ELF-1 (cell line): Measurements from ENCODE around the gene ZYX.

Source experiments
- DNase-seq: peaks from one replicate; pipeline ENCODE4 v3.0.0-alpha.2; 2016; ENCODE audit warnings: low read depth, low spot score

Gene ZYX

GRCh38 chr7:143362131-143363015 is 18.8 kb upstream of the ZYX start, which contains the start of gene FAM131B:
TSS of gene FAM131B (minus strand) at chr7:143362713. CDS start at chr7:143362603, 110 bp downstream.
- DNase-seq = no peak

GRCh38 chr7:143363016-143363937 is 17.9 kb upstream of the ZYX start:
- DNase-seq = no peak

- no peak for DNase-seq
Observed at GRCh38 chr7:143367972-143368371, 13.2 kb upstream of the ZYX start.

- no peak for DNase-seq
Observed at GRCh38 chr7:143368387-143368786, 12.8 kb upstream of the ZYX start.

- peak; percentile 80 for DNase-seq
Observed at GRCh38 chr7:143369678-143370651, 11.2 kb upstream of the ZYX start.

- no peak for DNase-seq
Observed at GRCh38 chr7:143372070-143372469, 9.1 kb upstream of the ZYX start.

- DNase-seq = no peak
Observed at GRCh38 chr7:143373255-143373794, 7.8 kb upstream of the ZYX start.

GRCh38 chr7:143374561-143374960 is 6.6 kb upstream of the ZYX start:
- no peak for DNase-seq

GRCh38 chr7:143375298-143376034 is 5.7 kb upstream of the ZYX start:
- DNase-seq = no peak

GRCh38 chr7:143376396-143376795 is 4.7 kb upstream of the ZYX start:
- no peak for DNase-seq

- no peak for DNase-seq
Observed at GRCh38 chr7:143379611-143380259, 1.4 kb upstream of the ZYX start.

GRCh38 chr7:143380260-143380645 is 892 bp upstream of the ZYX start:
- DNase-seq = peak; percentile 96

GRCh38 chr7:143381427-143382125 is 431 bp downstream of the ZYX start:
- peak; percentile 26 for DNase-seq

GRCh38 chr7:143382126-143382790 is 1.1 kb downstream of the ZYX start:
- peak; percentile 16 for DNase-seq

- DNase-seq = no peak
Observed at GRCh38 chr7:143382791-143383641, 1.9 kb downstream of the ZYX start.

- DNase-seq = peak; percentile 11
Observed at GRCh38 chr7:143383642-143383957, 2.5 kb downstream of the ZYX start.

GRCh38 chr7:143384148-143384547 is 3.0 kb downstream of the ZYX start:
- no peak for DNase-seq
